Mammary epithelial cell (primary cell): ENCODE results near the gene EPN3.

Experiments
- EZH2 ChIP-seq: IDR thresholded peaks from 2 replicates; pipeline ENCODE4 v1.6.1; 2012; ENCODE audit warnings: low read length, inconsistent platforms, borderline replicate concordance
- TF ChIP-seq, protein P1 (sequence below), 2 donors: IDR thresholded peaks in 1 of 2; conservative IDR thresholded peaks in 1 of 2; 2 replicates each; pipeline ENCODE4 v1.5.1; 2011 to 2012; ENCODE audit warnings: inconsistent platforms in 2 of 2, low read length in 2 of 2, mild to moderate bottlenecking in 2 of 2, control low read depth in 1 of 2, low read depth in 1 of 2; ENCODE audit not compliant: insufficient read depth in 1 of 2; ENCODE audit errors: extremely low read depth in 1 of 2

DNA sequence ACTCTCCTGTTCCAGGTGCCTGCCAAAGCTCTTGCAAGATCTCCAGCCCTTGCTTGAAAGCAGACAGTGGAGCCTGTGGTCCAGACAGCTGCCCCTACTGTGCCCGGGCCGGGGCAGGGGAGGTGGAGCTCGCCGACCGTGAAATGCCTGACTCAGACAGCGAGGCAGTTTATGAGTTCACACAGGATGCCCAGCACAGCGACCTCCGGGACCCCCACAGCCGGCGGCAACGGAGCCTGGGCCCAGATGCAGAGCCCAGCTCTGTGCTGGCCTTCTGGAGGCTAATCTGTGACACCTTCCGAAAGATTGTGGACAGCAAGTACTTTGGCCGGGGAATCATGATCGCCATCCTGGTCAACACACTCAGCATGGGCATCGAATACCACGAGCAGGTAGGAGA, 45.6 kb downstream of the EPN3 start:
- TF ChIP-seq EZH2 = no peak
- TF ChIP-seq, protein P1, sequence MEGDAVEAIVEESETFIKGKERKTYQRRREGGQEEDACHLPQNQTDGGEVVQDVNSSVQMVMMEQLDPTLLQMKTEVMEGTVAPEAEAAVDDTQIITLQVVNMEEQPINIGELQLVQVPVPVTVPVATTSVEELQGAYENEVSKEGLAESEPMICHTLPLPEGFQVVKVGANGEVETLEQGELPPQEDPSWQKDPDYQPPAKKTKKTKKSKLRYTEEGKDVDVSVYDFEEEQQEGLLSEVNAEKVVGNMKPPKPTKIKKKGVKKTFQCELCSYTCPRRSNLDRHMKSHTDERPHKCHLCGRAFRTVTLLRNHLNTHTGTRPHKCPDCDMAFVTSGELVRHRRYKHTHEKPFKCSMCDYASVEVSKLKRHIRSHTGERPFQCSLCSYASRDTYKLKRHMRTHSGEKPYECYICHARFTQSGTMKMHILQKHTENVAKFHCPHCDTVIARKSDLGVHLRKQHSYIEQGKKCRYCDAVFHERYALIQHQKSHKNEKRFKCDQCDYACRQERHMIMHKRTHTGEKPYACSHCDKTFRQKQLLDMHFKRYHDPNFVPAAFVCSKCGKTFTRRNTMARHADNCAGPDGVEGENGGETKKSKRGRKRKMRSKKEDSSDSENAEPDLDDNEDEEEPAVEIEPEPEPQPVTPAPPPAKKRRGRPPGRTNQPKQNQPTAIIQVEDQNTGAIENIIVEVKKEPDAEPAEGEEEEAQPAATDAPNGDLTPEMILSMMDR (conservative IDR thresholded peaks at IDR 0.05 in 1 of 2, IDR thresholded peaks at IDR 0.05 in 1 of 2; ENCODE audit: extremely low read depth in 1 of 2, insufficient read depth in 1 of 2, low read depth in 1 of 2, low read length in 2 of 2) = no peak
